IPS DF 6.9 (cell line): ENCODE data around the gene CAMK1.

Experiments used
- DNase-seq: peaks from one replicate; pipeline ENCODE4 v3.0.0-alpha.2; 2013; ENCODE audit warnings: low read depth, low spot score
- H3K27ac ChIP-seq: one replicate; pipeline ENCODE4 v1.5.1; 2013; ENCODE audit warnings: low read length, control low read depth
- H3K27me3 ChIP-seq: 2 replicates; pipeline ENCODE4 v1.6.1; 2013; ENCODE audit warnings: mild to moderate bottlenecking, low read length; ENCODE audit not compliant: control insufficient read depth, insufficient read depth
- H3K36me3 ChIP-seq: 2 replicates; pipeline ENCODE4 v1.6.1; 2013; ENCODE audit warnings: low read length; ENCODE audit not compliant: control insufficient read depth, insufficient read depth
- H3K4me1 ChIP-seq: 2 replicates; pipeline ENCODE4 v1.6.1; 2013; ENCODE audit warnings: low read length; ENCODE audit not compliant: control insufficient read depth, insufficient read depth
- H3K4me3 ChIP-seq: 2 replicates; pipeline ENCODE4 v1.5.1; 2013; ENCODE audit warnings: mild to moderate bottlenecking, low read length
- H3K9me3 ChIP-seq: 2 replicates; pipeline ENCODE4 v1.6.1; 2013; ENCODE audit warnings: low read length, inconsistent platforms; ENCODE audit not compliant: control insufficient read depth, insufficient read depth
- WGBS: extraction: QIAGEN DNeasy Blood & Tissue Kit; methylation state at CpG from one replicate; pipeline ENCODE4 v1.1.7; 2013; ENCODE audit warnings: mixed read lengths, missing lambda C conversion rate; ENCODE audit not compliant: insufficient read length, insufficient coverage; 5-methylcytosine and 5-hydroxymethylcytosine counted together

CAMK1 gene

DNA sequence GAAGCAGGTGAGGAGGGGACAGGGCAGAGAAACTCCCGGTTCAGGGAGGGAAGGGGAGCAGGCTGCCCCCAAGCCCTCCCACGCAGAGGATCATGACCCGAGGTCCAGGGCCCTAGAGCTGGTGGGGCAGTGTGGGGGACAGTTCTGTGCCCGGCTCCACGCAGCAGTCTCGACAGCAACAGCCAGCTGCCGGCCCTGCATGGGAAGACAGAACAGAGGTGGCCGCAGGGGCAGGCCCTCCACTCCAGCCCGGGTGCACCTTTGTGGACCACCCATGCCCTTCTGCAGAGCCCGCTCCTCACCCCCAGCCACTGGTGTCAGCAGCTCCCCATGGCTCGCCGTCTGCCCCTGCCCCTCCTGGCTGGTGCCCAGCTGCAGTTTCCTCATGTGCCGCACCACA is 12.3 kb downstream of the CAMK1 start:
- H3K4me3 ChIP-seq, result no peak overlapping the region
- H3K36me3 ChIP-seq, result peaks cover 8% of the 10 kb centered on the region
- no peak for DNase-seq
- no peaks in the 10 kb centered on the region for H3K4me1 ChIP-seq
- H3K27ac ChIP-seq, result no peak overlapping the region
- WGBS, result no CpG with 5 or more reads among the region's 13 CpGs
- H3K27me3 ChIP-seq, result no peaks in the 10 kb centered on the region
- H3K9me3 ChIP-seq, result no peaks in the 10 kb centered on the region

DNA sequence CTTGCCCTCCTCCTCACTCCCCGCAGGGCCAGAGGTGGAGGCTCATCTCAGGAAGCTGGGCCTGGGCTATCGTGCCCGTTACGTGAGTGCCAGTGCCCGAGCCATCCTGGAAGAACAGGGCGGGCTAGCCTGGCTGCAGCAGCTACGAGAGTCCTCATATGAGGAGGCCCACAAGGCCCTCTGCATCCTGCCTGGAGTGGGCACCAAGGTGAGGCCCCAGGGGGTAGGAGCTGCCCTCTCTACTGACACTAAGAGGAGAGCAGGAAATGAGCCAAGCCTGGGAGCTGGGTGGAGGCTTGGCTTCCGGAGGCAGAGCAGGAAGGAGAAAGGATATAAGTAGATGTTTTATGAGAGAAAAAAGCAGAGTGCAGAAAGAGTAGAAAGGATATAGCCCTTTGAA is 15.1 kb downstream of the CAMK1 start:
- Histone ChIP-seq H3K4me1 (no peaks in the 10 kb centered on the region), H3K4me3 (no peak overlapping the region), H3K27me3 (no peaks in the 10 kb centered on the region), H3K9me3 (no peaks in the 10 kb centered on the region), H3K36me3 (peaks cover 16% of the 10 kb centered on the region), H3K27ac (no peak overlapping the region)
- no peak for DNase-seq
- WGBS, result no CpG with 5 or more reads among the region's 8 CpGs

DNA sequence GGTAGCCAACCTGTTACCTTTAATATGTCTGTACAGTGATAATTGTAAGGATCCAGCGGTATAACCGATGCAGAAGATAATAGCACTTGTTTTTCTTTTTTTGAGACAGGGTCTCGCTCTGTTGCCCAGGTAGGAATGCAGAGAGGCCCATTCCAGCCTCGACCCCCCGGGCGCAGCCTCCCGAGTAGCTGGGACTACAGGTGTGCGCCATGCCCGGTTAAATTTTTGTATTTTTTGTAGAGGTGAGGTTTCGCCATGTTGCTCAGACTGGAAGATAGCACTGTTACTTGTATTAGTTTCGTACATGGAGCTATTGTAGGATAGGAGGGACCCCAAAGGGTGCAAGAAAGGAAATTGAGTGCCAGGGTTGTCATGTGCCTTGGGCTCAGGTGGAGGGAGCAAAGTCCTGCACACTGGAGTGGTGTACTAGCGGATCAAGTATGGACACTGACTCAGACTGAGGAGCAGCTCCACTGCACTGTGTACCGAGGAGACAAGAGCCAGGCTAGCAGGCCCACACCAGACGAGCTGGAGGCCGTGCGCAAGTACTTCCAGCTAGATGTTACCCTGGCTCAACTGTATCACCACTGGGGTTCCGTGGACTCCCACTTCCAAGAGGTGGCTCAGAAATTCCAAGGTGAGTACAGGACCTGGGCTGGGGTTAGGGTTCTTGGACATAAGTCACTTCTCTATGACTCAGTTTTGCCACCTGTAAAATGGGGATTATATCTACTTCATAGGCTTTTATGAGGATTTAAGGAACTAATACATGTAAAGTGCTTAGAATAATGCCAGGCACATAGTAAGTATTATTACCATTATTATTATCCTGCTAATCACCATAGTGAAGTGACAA is 19.0 kb downstream of the CAMK1 start:
- Histone ChIP-seq H3K27me3 (no peaks in the 10 kb centered on the region), H3K9me3 (no peaks in the 10 kb centered on the region), H3K4me3 (peak overlapping the region; percentile 76; the same call in 1 of the 2 replicates), H3K4me1 (no peaks in the 10 kb centered on the region), H3K36me3 (peaks cover 28% of the 10 kb centered on the region), H3K27ac (no peak overlapping the region)
- no CpG with 5 or more reads among the region's 17 CpGs for WGBS
- no peak for DNase-seq

- peak; percentile 93 for DNase-seq
- no CpG with 5 or more reads among the region's 60 CpGs for WGBS
- Histone ChIP-seq H3K27me3 (no peaks in the 10 kb centered on the region), H3K27ac (no peak within 1 kb of the TSS), H3K9me3 (no peaks in the 10 kb centered on the region), H3K4me1 (no peaks in the 10 kb centered on the region), H3K4me3 (peak within 1 kb of the TSS; percentile 76; the same call in 1 of the 2 replicates), H3K36me3 (peaks cover 34% of the 10 kb centered on the region)
Observed at GRCh38 chr3:9749645-9750555, 19.8 kb downstream of the CAMK1 start, which contains the start of gene OGG1. Gene OGG1 (plus strand): TSS chr3:9749952. CDS start chr3:9750287, 335 bp downstream.

GRCh38 chr3:9749296-9749644 is 20.5 kb downstream of the CAMK1 start:
- Histone ChIP-seq H3K9me3 (no peaks in the 10 kb centered on the region), H3K4me3 (peak overlapping the region; percentile 31; the same call in 1 of the 2 replicates), H3K27me3 (no peaks in the 10 kb centered on the region), H3K36me3 (peaks cover 34% of the 10 kb centered on the region), H3K4me1 (no peaks in the 10 kb centered on the region), H3K27ac (no peak overlapping the region)
- no CpG with 5 or more reads among the region's 19 CpGs for WGBS
- DNase-seq, result no peak

DNA sequence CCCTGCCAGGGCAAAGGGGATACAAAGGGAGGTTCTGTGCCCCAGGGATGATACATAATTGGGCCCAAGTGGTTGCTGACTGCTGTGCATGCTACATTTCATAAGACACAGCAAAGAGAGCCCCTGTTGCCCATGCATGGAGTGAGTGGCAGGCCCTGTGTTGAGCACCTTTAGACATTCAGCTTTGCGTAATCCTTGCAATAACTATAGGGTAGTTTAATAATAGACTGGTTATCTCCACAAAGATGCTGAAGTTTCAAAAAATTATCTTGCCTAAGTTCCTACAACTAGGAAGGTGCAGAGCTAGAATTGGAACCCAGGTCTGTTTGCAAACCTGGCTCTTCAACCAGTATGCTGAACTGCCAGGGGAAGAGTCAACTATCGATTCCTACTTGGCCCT is 21.7 kb downstream of the CAMK1 start:
- Histone ChIP-seq H3K27me3 (no peaks in the 10 kb centered on the region), H3K4me3 (no peak overlapping the region), H3K27ac (no peak overlapping the region), H3K36me3 (peaks cover 45% of the 10 kb centered on the region), H3K9me3 (no peaks in the 10 kb centered on the region), H3K4me1 (no peaks in the 10 kb centered on the region)
- WGBS, result no CpG with 5 or more reads among the region's 2 CpGs
- DNase-seq, result no peak

GRCh38 chr3:9747267-9747666 is 22.5 kb downstream of the CAMK1 start:
- no peaks in the 10 kb centered on the region for H3K27me3 ChIP-seq
- no CpG with 5 or more reads among the region's 8 CpGs for WGBS
- DNase-seq, result no peak
- no peak overlapping the region for H3K4me3 ChIP-seq
- H3K4me1 ChIP-seq, result no peaks in the 10 kb centered on the region
- H3K27ac ChIP-seq, result no peak overlapping the region
- H3K36me3 ChIP-seq, result peaks cover 49% of the 10 kb centered on the region
- no peaks in the 10 kb centered on the region for H3K9me3 ChIP-seq

DNA sequence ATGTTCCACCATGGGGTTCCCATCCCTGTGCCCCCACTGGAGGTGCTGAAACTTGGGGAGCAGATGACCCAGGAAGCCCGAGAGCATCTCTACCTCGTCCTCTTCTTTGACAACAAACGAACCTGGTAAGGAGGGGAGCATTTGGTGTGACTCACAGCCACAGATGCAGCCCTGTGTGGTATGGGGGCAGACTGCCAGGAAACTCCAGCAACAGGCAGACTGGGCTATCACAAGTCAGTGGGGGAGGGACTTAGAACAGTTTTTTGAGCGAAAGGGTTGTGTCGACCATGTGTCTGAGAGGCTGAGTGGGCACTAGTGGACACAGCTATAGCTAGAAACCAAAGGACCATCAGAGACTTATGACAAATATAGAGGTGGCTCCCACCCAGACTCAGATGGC is 23.4 kb downstream of the CAMK1 start:
- DNase-seq, result no peak
- no CpG with 5 or more reads among the region's 5 CpGs for WGBS

DNA sequence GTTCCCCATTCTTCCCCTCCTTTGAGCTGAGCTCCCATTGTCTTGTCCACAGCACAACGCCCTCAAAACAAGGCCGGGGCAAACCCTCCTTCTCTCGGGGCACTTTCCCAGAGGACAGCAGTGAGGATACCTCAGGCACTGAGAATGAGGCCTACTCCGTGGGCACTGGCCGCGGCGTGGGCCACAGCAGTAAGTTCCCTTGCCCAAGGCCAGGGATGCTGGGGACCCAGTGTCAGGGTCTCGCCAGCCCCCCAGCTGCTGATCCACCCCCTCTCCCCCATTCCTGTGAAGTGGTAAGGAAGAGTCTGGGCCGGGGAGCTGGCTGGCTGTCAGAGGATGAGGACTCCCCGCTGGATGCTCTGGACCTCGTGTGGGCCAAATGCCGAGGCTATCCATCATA is 24.2 kb downstream of the CAMK1 start:
- H3K36me3 ChIP-seq, result peaks cover 54% of the 10 kb centered on the region

More for the DNA sequence above, 23.4 kb downstream of the CAMK1 start:
- no peaks in the 10 kb centered on the region for H3K9me3 ChIP-seq
- H3K27me3 ChIP-seq, result no peaks in the 10 kb centered on the region
- no peaks in the 10 kb centered on the region for H3K4me1 ChIP-seq
- H3K27ac ChIP-seq, result no peak overlapping the region
- H3K4me3 ChIP-seq, result no peak overlapping the region
- peaks cover 50% of the 10 kb centered on the region for H3K36me3 ChIP-seq

DNA sequence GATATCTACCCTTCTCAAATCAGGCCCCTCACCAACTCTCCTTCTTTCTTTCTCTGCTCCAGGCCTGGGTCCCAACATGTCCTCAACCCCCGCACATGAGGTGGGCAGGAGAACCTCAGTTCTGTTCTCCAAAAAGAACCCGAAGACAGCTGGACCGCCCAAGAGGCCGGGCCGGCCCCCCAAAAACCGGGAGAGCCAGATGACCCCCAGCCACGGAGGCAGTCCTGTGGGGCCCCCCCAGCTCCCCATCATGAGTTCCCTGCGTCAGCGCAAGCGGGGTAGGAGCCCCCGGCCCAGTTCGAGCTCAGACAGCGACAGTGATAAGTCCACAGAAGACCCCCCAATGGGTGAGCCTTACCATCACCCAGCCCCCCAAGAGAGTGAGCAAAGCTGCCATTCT is 25.6 kb downstream of the CAMK1 start:
- H3K27me3 ChIP-seq, result no peaks in the 10 kb centered on the region
- no peak overlapping the region for H3K27ac ChIP-seq
- H3K36me3 ChIP-seq, result peaks cover 63% of the 10 kb centered on the region
- H3K4me1 ChIP-seq, result no peaks in the 10 kb centered on the region
- no peaks in the 10 kb centered on the region for H3K9me3 ChIP-seq
- WGBS, result no CpG with 5 or more reads among the region's 13 CpGs
- DNase-seq, result no peak
- no peak overlapping the region for H3K4me3 ChIP-seq

More for the DNA sequence above, 24.2 kb downstream of the CAMK1 start:
- DNase-seq, result no peak
- H3K9me3 ChIP-seq, result no peaks in the 10 kb centered on the region
- H3K27ac ChIP-seq, result no peak overlapping the region
- no peak overlapping the region for H3K4me3 ChIP-seq
- WGBS, result no CpG with 5 or more reads among the region's 12 CpGs
- no peaks in the 10 kb centered on the region for H3K4me1 ChIP-seq
- H3K27me3 ChIP-seq, result no peaks in the 10 kb centered on the region
